ENCODE data around the gene ABHD17A. TPM values are rescaled to one million over a fixed set of nuclear protein-coding genes. Genes with fewer than 3 reads are reported as not detected.

Gene ABHD17A
- total and polyA plus RNA-seq, 9 of the 15 experiments (the other 6 are each of a cell fraction or from before 2014, with no cell fraction given): 0.04 to 135 (median 21.8) TPM; not detected in 1

DNA sequence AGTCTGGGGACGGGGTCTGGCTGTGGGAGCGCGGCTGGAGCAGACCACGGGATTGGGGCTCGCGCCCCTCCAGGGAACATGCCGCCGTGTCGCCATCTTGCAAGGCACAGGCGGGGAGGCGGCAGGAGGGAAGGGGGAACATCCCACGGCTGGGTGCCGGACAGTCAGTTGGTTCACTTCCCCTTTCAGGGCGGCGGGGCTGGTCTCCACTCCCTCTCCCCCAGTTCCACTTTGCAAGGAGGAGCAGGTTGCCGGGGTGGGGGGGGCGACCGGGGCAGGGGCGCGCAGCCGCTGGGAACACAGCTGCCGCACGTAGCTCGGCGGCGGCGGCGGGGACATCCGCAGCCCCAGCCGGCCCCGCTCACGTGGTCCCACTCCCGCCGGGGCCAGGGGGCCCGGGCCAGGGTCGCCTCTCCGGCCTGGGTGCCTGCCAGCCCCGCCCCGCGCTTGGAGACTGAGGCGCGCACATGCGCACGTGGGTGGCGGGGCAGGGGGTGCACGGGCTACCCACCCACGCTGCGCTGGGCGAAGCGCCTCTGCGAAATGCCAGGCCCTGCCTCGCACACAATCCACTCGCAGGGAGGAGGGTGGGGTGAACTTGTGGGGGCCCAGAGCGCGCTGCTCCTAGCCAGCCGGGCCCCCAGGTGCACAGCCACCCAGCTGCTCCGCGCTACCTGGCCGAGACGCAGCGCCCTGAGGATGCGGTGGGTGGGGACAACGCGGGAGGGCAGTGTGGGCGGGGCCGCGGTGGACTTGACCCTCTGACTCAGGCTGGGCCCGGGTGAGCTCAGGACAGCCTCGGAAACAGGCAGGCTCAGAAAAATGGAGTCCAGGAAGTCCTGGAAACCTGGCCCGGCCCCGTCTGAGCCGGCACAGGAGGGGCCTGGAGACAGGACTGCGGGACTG is 28.3 kb downstream of the ABHD17A start (continued):
- TF ChIP-seq, protein P1, sequence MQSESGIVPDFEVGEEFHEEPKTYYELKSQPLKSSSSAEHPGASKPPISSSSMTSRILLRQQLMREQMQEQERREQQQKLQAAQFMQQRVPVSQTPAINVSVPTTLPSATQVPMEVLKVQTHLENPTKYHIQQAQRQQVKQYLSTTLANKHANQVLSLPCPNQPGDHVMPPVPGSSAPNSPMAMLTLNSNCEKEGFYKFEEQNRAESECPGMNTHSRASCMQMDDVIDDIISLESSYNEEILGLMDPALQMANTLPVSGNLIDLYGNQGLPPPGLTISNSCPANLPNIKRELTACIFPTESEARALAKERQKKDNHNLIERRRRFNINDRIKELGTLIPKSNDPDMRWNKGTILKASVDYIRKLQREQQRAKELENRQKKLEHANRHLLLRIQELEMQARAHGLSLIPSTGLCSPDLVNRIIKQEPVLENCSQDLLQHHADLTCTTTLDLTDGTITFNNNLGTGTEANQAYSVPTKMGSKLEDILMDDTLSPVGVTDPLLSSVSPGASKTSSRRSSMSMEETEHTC (IDR thresholded peaks at IDR 0.05): no peak
- TF ChIP-seq ZNF12 (CRISPR knock-in tag; IDR thresholded peaks at IDR 0.05): 0 out of 2 replicates have a peak, but pooled peaks have one; percentile 37
- no peak for TF ChIP-seq JUNB (CRISPR knock-in tag; conservative IDR thresholded peaks at IDR 0.05)
- TF ChIP-seq TRIM24 (IDR thresholded peaks at IDR 0.05): no peak
- TF ChIP-seq, protein P2, sequence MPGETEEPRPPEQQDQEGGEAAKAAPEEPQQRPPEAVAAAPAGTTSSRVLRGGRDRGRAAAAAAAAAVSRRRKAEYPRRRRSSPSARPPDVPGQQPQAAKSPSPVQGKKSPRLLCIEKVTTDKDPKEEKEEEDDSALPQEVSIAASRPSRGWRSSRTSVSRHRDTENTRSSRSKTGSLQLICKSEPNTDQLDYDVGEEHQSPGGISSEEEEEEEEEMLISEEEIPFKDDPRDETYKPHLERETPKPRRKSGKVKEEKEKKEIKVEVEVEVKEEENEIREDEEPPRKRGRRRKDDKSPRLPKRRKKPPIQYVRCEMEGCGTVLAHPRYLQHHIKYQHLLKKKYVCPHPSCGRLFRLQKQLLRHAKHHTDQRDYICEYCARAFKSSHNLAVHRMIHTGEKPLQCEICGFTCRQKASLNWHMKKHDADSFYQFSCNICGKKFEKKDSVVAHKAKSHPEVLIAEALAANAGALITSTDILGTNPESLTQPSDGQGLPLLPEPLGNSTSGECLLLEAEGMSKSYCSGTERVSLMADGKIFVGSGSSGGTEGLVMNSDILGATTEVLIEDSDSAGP (CRISPR knock-in tag; IDR thresholded peaks at IDR 0.05): no peak
- TF ChIP-seq ZNF143 (CRISPR knock-in tag; IDR thresholded peaks at IDR 0.05): peak; percentile 18; the same call in 1 of the 2 replicates
- no peak for TF ChIP-seq POLR3A (IDR thresholded peaks at IDR 0.05; ENCODE audit: borderline replicate concordance, extremely low read depth, insufficient read depth, insufficient read length)
- TF ChIP-seq, protein P3, sequence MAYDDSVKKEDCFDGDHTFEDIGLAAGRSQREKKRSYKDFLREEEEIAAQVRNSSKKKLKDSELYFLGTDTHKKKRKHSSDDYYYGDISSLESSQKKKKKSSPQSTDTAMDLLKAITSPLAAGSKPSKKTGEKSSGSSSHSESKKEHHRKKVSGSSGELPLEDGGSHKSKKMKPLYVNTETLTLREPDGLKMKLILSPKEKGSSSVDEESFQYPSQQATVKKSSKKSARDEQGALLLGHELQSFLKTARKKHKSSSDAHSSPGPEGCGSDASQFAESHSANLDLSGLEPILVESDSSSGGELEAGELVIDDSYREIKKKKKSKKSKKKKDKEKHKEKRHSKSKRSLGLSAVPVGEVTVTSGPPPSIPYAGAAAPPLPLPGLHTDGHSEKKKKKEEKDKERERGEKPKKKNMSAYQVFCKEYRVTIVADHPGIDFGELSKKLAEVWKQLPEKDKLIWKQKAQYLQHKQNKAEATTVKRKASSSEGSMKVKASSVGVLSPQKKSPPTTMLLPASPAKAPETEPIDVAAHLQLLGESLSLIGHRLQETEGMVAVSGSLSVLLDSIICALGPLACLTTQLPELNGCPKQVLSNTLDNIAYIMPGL (CRISPR knock-in tag; IDR thresholded peaks at IDR 0.05): no peak; the same call in none of the 2 replicates
- TF ChIP-seq POLR2A (conservative IDR thresholded peaks at IDR 0.05): 0 out of 2 replicates have a peak, but pooled peaks have one; percentile 29
- TF ChIP-seq NCOA4 (IDR thresholded peaks at IDR 0.05; ENCODE audit: partially characterized antibody): no peak

Data from K562 (cell line).